Measurements from ENCODE around the gene CACNB1.

GRCh38 chr17:39169518-39169917 is 28.0 kb downstream of the CACNB1 start:
- TF ChIP-seq CTCF (conservative IDR thresholded peaks at IDR 0.05; ENCODE audit: low read depth, low read length) (no peak), EZH2 (IDR thresholded peaks at IDR 0.05; ENCODE audit: low read length, unreplicated experiment) (no peak), EZH2phosphoT487 (IDR thresholded peaks at IDR 0.05; ENCODE audit: borderline replicate concordance, low read length) (no peak)

All from PC-3 (cell line).